CD4-positive, alpha-beta T cell (primary cell): ENCODE measurements around the gene PRKAG1. TPM values are rescaled to one million over a fixed set of nuclear protein-coding genes. Genes with fewer than 3 reads are reported as not detected.

Experiments
- ATAC-seq: fragments of 200-7000 bp; cut with Tn5 transposase; one replicate; pipeline ENCODE4 v1.10.0; 2022; ENCODE audit warnings: mild to moderate bottlenecking; ENCODE audit not compliant: poor library complexity
- CTCF ChIA-PET: fragments of 350-600 bp; sonication (Branson Sonifier 250); formaldehyde crosslinking; loops from one replicate; lab custom pipeline; 2021; ENCODE audit warnings: antibody characterized with exemption, inconsistent platforms; lab: Charles Lee
- POLR2A ChIA-PET: fragments of 350-600 bp; sonication (Branson Sonifier 250); formaldehyde crosslinking; loops from one replicate; lab custom pipeline; 2021; ENCODE audit warnings: antibody characterized with exemption, inconsistent platforms; lab: Charles Lee
- DNase-seq, 14 experiments: peaks; one replicate each; pipeline ENCODE4 v3.0.0-alpha.2; 2013 to 2020; ENCODE audit warnings: mixed read lengths in 2 of 14
- H3K27ac ChIP-seq, 2 donors: one replicate each; pipeline versions ENCODE4 v1.5.1 to v1.7.0; 2013; ENCODE audit warnings: low read length in 2 of 2, low read depth in 1 of 2, mild to moderate bottlenecking in 1 of 2
- H3K27me3 ChIP-seq, 2 experiments: 1 replicate in 1 of 2; 2 replicates in 1 of 2; pipeline versions ENCODE4 v1.6.1 to v1.7.0; 2013; ENCODE audit warnings: low read length in 2 of 2, control low read depth in 1 of 2, mild to moderate bottlenecking in 1 of 2, moderate library complexity in 1 of 2; ENCODE audit not compliant: insufficient read depth in 2 of 2, control insufficient read depth in 1 of 2
- H3K36me3 ChIP-seq: one replicate; pipeline ENCODE4 v1.6.1; 2013; ENCODE audit warnings: low read length, control low read depth; ENCODE audit not compliant: insufficient read depth
- H3K4me1 ChIP-seq: one replicate; pipeline ENCODE4 v1.6.1; 2013; ENCODE audit warnings: low read length, control low read depth; ENCODE audit not compliant: insufficient read depth
- H3K4me3 ChIP-seq: one replicate; pipeline ENCODE4 v1.5.1; 2013; ENCODE audit warnings: mild to moderate bottlenecking, low read length, moderate library complexity
- H3K9me3 ChIP-seq, 2 experiments: 1 replicate in 1 of 2; 2 replicates in 1 of 2; pipeline versions ENCODE4 v1.6.1 to v1.7.0; 2013; ENCODE audit warnings: low read length in 2 of 2, mild to moderate bottlenecking in 2 of 2, control low read depth in 1 of 2, moderate library complexity in 1 of 2; ENCODE audit not compliant: control insufficient read depth in 1 of 2, insufficient read depth in 1 of 2
- H3K27ac Mint-ChIP-seq: one replicate; pipeline ENCODE4 v1.8.0; 2020; ENCODE audit warnings: mixed read lengths
- H3K27me3 Mint-ChIP-seq: one replicate; pipeline ENCODE4 v1.8.0; 2021; ENCODE audit warnings: mixed read lengths
- H3K36me3 Mint-ChIP-seq: one replicate; pipeline ENCODE4 v1.8.0; 2021; ENCODE audit warnings: low read depth, mixed read lengths
- H3K4me1 Mint-ChIP-seq: one replicate; pipeline ENCODE4 v1.8.0; 2021; ENCODE audit warnings: low read depth, mixed read lengths
- H3K4me3 Mint-ChIP-seq: one replicate; pipeline ENCODE4 v1.8.0; 2020; ENCODE audit warnings: mild to moderate bottlenecking, mixed read lengths
- H3K9me3 Mint-ChIP-seq: one replicate; pipeline ENCODE4 v1.8.0; 2020; ENCODE audit warnings: mixed read lengths
- intact Hi-C, 2 experiments: fragments of 100-400 bp; cut with DNase I in 1 of 2; cut with micrococcal nuclease in 1 of 2; formaldehyde crosslinking; loops; one replicate each; pipeline versions ENCODE4 v1.15.1 to v1.9.0; 2023 to 2025; cut with DNase I, micrococcal nuclease
- total RNA-seq, 174 experiments: library from RNA in 2 of 174; stranded (reverse) in 2 of 174; gene quantifications; one replicate each; pipeline ENCODE4 v1.2.3 and lab custom pipeline; 2021 to 2026
- TF ChIP-seq, protein P1 (sequence below): fragments of 200-600 bp; IDR thresholded peaks from one replicate; pipeline ENCODE4 v1.8.0; 2022; ENCODE audit warnings: antibody characterized with exemption, mild to moderate bottlenecking

Gene PRKAG1
- total RNA-seq, 2 experiments from 2014 or later = 34.6 to 38.2 TPM

- Histone ChIP-seq H3K4me3 (peak overlapping the region; percentile 26), H3K9me3 (peaks cover 0 to 13% of the 10 kb centered on the region in 2 experiments), H3K4me1 (peaks cover 49% of the 10 kb centered on the region), H3K27me3 (peaks cover 62 to 63% of the 10 kb centered on the region in 2 experiments), H3K27ac (no peak overlapping the region), H3K36me3 (peaks cover 18% of the 10 kb centered on the region)
- Mint-ChIP-seq H3K4me3 (peak overlapping the region; percentile 74), H3K9me3 (no peaks in the 10 kb centered on the region), H3K27ac (no peak overlapping the region), H3K4me1 (peaks cover 50% of the 10 kb centered on the region), H3K27me3 (peaks cover 74% of the 10 kb centered on the region), H3K36me3 (peaks cover 43% of the 10 kb centered on the region)
- ChIA-PET POLR2A (interaction anchor here (0.6 to 4.9 kb wide), 7 partner anchors 10 to 190 kb away, joined by 3 to 29 read pairs (median 3); partner anchors contain the start of genes DDX23, PRKAG1 and TUBA1A), CTCF (interaction anchor here (1.0 to 4.0 kb wide), 10 partner anchors 11 to 74 kb away, joined by 3 to 39 read pairs (median 16); partner anchors contain the start of genes PRKAG1 and WNT1)
- DNase-seq (peak in 3 of 14 experiments; percentile 18 to 61 (median 55)), ATAC-seq (peak; percentile 25)
- TF ChIP-seq, protein P1, sequence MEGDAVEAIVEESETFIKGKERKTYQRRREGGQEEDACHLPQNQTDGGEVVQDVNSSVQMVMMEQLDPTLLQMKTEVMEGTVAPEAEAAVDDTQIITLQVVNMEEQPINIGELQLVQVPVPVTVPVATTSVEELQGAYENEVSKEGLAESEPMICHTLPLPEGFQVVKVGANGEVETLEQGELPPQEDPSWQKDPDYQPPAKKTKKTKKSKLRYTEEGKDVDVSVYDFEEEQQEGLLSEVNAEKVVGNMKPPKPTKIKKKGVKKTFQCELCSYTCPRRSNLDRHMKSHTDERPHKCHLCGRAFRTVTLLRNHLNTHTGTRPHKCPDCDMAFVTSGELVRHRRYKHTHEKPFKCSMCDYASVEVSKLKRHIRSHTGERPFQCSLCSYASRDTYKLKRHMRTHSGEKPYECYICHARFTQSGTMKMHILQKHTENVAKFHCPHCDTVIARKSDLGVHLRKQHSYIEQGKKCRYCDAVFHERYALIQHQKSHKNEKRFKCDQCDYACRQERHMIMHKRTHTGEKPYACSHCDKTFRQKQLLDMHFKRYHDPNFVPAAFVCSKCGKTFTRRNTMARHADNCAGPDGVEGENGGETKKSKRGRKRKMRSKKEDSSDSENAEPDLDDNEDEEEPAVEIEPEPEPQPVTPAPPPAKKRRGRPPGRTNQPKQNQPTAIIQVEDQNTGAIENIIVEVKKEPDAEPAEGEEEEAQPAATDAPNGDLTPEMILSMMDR = no peak
- intact Hi-C loops = loop anchor here in 1 of 2 experiments (5.0 kb wide), 1 partner anchor 96 kb away; a partner anchor contains a TSS
Observed at GRCh38 chr12:48998497-48999353, 19.9 kb downstream of the PRKAG1 start.

- intact Hi-C loops = loop anchor here (2.0 to 5.0 kb wide), 4 partner anchors 17 to 96 kb away; a partner anchor contains a TSS
- Mint-ChIP-seq H3K27me3 (peaks cover 81% of the 10 kb centered on the region), H3K4me1 (peaks cover 50% of the 10 kb centered on the region), H3K27ac (no peak overlapping the region), H3K4me3 (peak overlapping the region; percentile 74), H3K9me3 (no peaks in the 10 kb centered on the region), H3K36me3 (peaks cover 35% of the 10 kb centered on the region)
- peak overlapping the region; percentile 50 for H3K4me3 ChIP-seq
- CTCF ChIA-PET = interaction anchor here (0.5 to 4.0 kb wide), 15 partner anchors 8 to 240 kb away, joined by 3 to 39 read pairs (median 5); partner anchors contain the start of genes PRKAG1, RHEBL1 and WNT1
- ATAC-seq (no peak), DNase-seq (peak in 3 of 14 experiments; percentile 26 to 59 (median 52))
- H3K36me3 ChIP-seq = peaks cover 10% of the 10 kb centered on the region
- peaks cover 63 to 64% of the 10 kb centered on the region in 2 experiments for H3K27me3 ChIP-seq
- TF ChIP-seq, protein P1 = no peak
- peaks cover 0 to 13% of the 10 kb centered on the region in 2 experiments for H3K9me3 ChIP-seq
- peaks cover 49% of the 10 kb centered on the region for H3K4me1 ChIP-seq
- POLR2A ChIA-PET = interaction anchor here (0.6 to 4.9 kb wide), 9 partner anchors 10 to 237 kb away, joined by 3 to 29 read pairs (median 4); partner anchors contain the start of genes LMBR1L, PRKAG1, TUBA1A and TUBA1B
- H3K27ac ChIP-seq = no peak overlapping the region
Observed at GRCh38 chr12:48997719-48998496, 20.7 kb downstream of the PRKAG1 start.
